HEK293 (cell line): ENCODE data around the gene ERCC5.
A peak's percentile ranks its signal among the peaks of the same experiment; 100 is the strongest.

Experiments
- FEZF1 ChIP-seq: fragments of 450-650 bp; formaldehyde crosslinking; IDR thresholded peaks from 2 replicates; pipeline ENCODE4 v1.5.1; 2016; ENCODE audit warnings: missing biosample characterization, missing genetic modification characterization
- MZF1 ChIP-seq: fragments of 450-650 bp; formaldehyde crosslinking; IDR thresholded peaks from 2 replicates; pipeline ENCODE4 v1.5.1; 2017; ENCODE audit warnings: missing biosample characterization, missing genetic modification characterization, borderline replicate concordance
- OSR2 ChIP-seq: fragments of 450-650 bp; formaldehyde crosslinking; IDR thresholded peaks from 2 replicates; pipeline ENCODE4 v1.5.1; 2016; ENCODE audit warnings: missing biosample characterization, missing genetic modification characterization
- SALL2 ChIP-seq: fragments of 450-650 bp; formaldehyde crosslinking; IDR thresholded peaks from 2 replicates; pipeline ENCODE4 v1.5.0; 2017; ENCODE audit warnings: missing biosample characterization, mild to moderate bottlenecking, missing genetic modification characterization, borderline replicate concordance
- SCRT2 ChIP-seq: fragments of 450-650 bp; formaldehyde crosslinking; IDR thresholded peaks from 2 replicates; pipeline ENCODE4 v1.5.1; 2016; ENCODE audit warnings: missing biosample characterization, missing genetic modification characterization
- ZEB2 ChIP-seq: fragments of 450-650 bp; formaldehyde crosslinking; IDR thresholded peaks from 2 replicates; pipeline ENCODE4 v1.5.1; 2016; ENCODE audit warnings: missing biosample characterization, missing genetic modification characterization
- ZFP69B ChIP-seq: fragments of 450-650 bp; formaldehyde crosslinking; IDR thresholded peaks from 2 replicates; pipeline ENCODE4 v1.5.1; 2016; ENCODE audit warnings: missing biosample characterization, missing genetic modification characterization
- ZNF121 ChIP-seq: fragments of 450-650 bp; formaldehyde crosslinking; IDR thresholded peaks from 2 replicates; pipeline ENCODE4 v1.5.1; 2016; ENCODE audit warnings: missing biosample characterization, missing genetic modification characterization
- ZNF133 ChIP-seq: fragments of 450-650 bp; formaldehyde crosslinking; IDR thresholded peaks from 2 replicates; pipeline ENCODE4 v1.5.1; 2016; ENCODE audit warnings: missing biosample characterization, missing genetic modification characterization
- ZNF140 ChIP-seq: fragments of 450-650 bp; formaldehyde crosslinking; IDR thresholded peaks from 2 replicates; pipeline ENCODE4 v1.5.1; 2016; ENCODE audit warnings: missing biosample characterization, missing genetic modification characterization
- ZNF155 ChIP-seq: fragments of 450-650 bp; formaldehyde crosslinking; IDR thresholded peaks from 2 replicates; pipeline ENCODE4 v1.5.1; 2016; ENCODE audit warnings: missing biosample characterization, missing genetic modification characterization
- ZNF2 ChIP-seq: fragments of 450-650 bp; formaldehyde crosslinking; IDR thresholded peaks from 2 replicates; pipeline ENCODE4 v1.5.1; 2016; ENCODE audit warnings: missing biosample characterization, missing genetic modification characterization
- ZNF214 ChIP-seq: fragments of 450-650 bp; formaldehyde crosslinking; IDR thresholded peaks from 2 replicates; pipeline ENCODE4 v1.5.1; 2017; ENCODE audit warnings: missing biosample characterization, mild to moderate bottlenecking, missing genetic modification characterization, borderline replicate concordance
- ZNF311 ChIP-seq: fragments of 450-650 bp; formaldehyde crosslinking; IDR thresholded peaks from 2 replicates; pipeline ENCODE4 v1.5.1; 2017; ENCODE audit warnings: missing biosample characterization, missing genetic modification characterization, borderline replicate concordance
- ZNF324 ChIP-seq: fragments of 450-650 bp; formaldehyde crosslinking; IDR thresholded peaks from 2 replicates; pipeline ENCODE4 v1.5.1; 2016; ENCODE audit warnings: missing biosample characterization, missing genetic modification characterization
- ZNF341 ChIP-seq: fragments of 450-650 bp; formaldehyde crosslinking; IDR thresholded peaks from 2 replicates; pipeline ENCODE4; 2016; ENCODE audit warnings: low read depth, missing biosample characterization, missing genetic modification characterization
- ZNF37A ChIP-seq: fragments of 450-650 bp; IDR thresholded peaks from 2 replicates; pipeline ENCODE4 v1.5.1; 2018; ENCODE audit warnings: missing biosample characterization, missing genetic modification characterization
- ZNF394 ChIP-seq: fragments of 450-650 bp; formaldehyde crosslinking; IDR thresholded peaks from 2 replicates; pipeline ENCODE4 v1.5.1; 2016; ENCODE audit warnings: missing biosample characterization, missing genetic modification characterization, mild to moderate bottlenecking, moderate library complexity, borderline replicate concordance
- ZNF416 ChIP-seq: fragments of 450-650 bp; formaldehyde crosslinking; IDR thresholded peaks from 2 replicates; pipeline ENCODE4 v1.5.1; 2016; ENCODE audit warnings: missing biosample characterization, missing genetic modification characterization
- ZNF433 ChIP-seq: fragments of 450-650 bp; formaldehyde crosslinking; IDR thresholded peaks from 2 replicates; pipeline ENCODE4 v1.5.1; 2016; ENCODE audit warnings: missing biosample characterization, missing genetic modification characterization, low read depth
- ZNF501 ChIP-seq: fragments of 450-650 bp; formaldehyde crosslinking; IDR thresholded peaks from 2 replicates; pipeline ENCODE4 v1.5.1; 2016; ENCODE audit warnings: missing biosample characterization, missing genetic modification characterization
- ZNF624 ChIP-seq: fragments of 450-650 bp; formaldehyde crosslinking; IDR thresholded peaks from 2 replicates; pipeline ENCODE4 v1.5.1; 2017; ENCODE audit warnings: missing biosample characterization, missing genetic modification characterization
- ZNF654 ChIP-seq: fragments of 450-650 bp; formaldehyde crosslinking; IDR thresholded peaks from 2 replicates; pipeline ENCODE4 v1.5.1; 2016; ENCODE audit warnings: low read depth, missing biosample characterization, missing genetic modification characterization
- ZNF677 ChIP-seq: fragments of 450-650 bp; IDR thresholded peaks from 2 replicates; pipeline ENCODE4 v1.5.0; 2018; ENCODE audit warnings: missing biosample characterization, mild to moderate bottlenecking, missing genetic modification characterization, moderate library complexity
- ZNF747 ChIP-seq: fragments of 450-650 bp; formaldehyde crosslinking; IDR thresholded peaks from 2 replicates; pipeline ENCODE4 v1.5.1; 2016; ENCODE audit warnings: missing biosample characterization, missing genetic modification characterization
- ZNF76 ChIP-seq: fragments of 450-650 bp; formaldehyde crosslinking; IDR thresholded peaks from 2 replicates; pipeline ENCODE4; 2016; ENCODE audit warnings: low read depth, missing biosample characterization, missing genetic modification characterization, borderline replicate concordance
- ZNF830 ChIP-seq: fragments of 450-650 bp; IDR thresholded peaks from 2 replicates; pipeline ENCODE4 v1.5.0; 2018; ENCODE audit warnings: missing biosample characterization, missing genetic modification characterization, low read depth, mild to moderate bottlenecking, moderate library complexity
- ZNF843 ChIP-seq: fragments of 450-650 bp; formaldehyde crosslinking; IDR thresholded peaks from 2 replicates; pipeline ENCODE4 v1.5.1; 2016; ENCODE audit warnings: missing biosample characterization, missing genetic modification characterization
- ZSCAN30 ChIP-seq: fragments of 450-650 bp; IDR thresholded peaks from 2 replicates; pipeline ENCODE4 v1.5.1; 2018; ENCODE audit warnings: missing biosample characterization, mild to moderate bottlenecking, missing genetic modification characterization, moderate library complexity
- TF ChIP-seq, protein P1 (sequence below): fragments of 450-650 bp; formaldehyde crosslinking; IDR thresholded peaks from 2 replicates; pipeline ENCODE4 v1.5.1; 2017; ENCODE audit warnings: missing biosample characterization, missing genetic modification characterization
- TF ChIP-seq, protein P2 (sequence below): fragments of 450-650 bp; formaldehyde crosslinking; conservative IDR thresholded peaks from 2 replicates; pipeline ENCODE4 v1.5.1; 2016; ENCODE audit warnings: low read depth, missing biosample characterization, missing genetic modification characterization
- TF ChIP-seq, protein P3 (sequence below): fragments of 450-650 bp; formaldehyde crosslinking; IDR thresholded peaks from 2 replicates; pipeline ENCODE4 v1.5.1; 2016; ENCODE audit warnings: missing biosample characterization, missing genetic modification characterization
- TF ChIP-seq, protein P4 (sequence below): fragments of 450-650 bp; IDR thresholded peaks from 2 replicates; pipeline ENCODE4 v1.5.1; 2018; ENCODE audit warnings: missing biosample characterization, missing genetic modification characterization

The ERCC5 gene

DNA sequence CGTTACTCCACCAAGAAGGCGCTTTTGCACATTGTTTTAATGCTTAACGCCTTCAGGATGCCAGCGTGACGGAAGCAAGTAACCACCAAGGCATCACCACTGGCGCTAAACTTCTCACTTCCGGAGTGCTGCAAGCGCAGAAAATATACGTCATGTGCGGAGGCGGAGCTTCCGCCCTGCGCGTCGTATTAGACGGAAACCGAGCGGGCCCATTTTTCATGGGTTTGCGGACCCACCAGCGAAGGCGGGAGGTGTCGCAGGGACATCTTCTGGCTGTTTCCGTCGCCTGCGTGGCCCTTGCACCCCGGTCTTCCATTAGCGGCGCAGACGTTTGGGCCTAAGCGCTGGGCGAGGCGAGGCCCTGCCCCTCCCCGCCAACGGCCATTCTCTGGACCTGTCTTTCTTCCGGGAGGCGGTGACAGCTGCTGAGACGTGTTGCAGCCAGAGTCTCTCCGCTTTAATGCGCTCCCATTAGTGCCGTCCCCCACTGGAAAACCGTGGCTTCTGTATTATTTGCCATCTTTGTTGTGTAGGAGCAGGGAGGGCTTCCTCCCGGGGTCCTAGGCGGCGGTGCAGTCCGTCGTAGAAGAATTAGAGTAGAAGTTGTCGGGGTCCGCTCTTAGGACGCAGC is at the start of gene ERCC5 (continued):
- TF ChIP-seq ZNF324 (tag by site-specific recombination) (peak; percentile 72; the same call in 1 of the 2 replicates), ZNF433 (tag by site-specific recombination) (no peak), ZNF311 (tag by site-specific recombination) (no peak), ZNF76 (tag by site-specific recombination) (peak; percentile 76; the same call in 1 of the 2 replicates), ZNF394 (tag by site-specific recombination) (peak; percentile 63; the same call in 1 of the 2 replicates), ZNF37A (tag by site-specific recombination) (no peak), ZNF341 (tag by site-specific recombination) (peak; percentile 100), ZNF416 (tag by site-specific recombination) (no peak), ZFP69B (peak; percentile 98), ZNF2 (tag by site-specific recombination) (peak; percentile 88), ZNF501 (tag by site-specific recombination) (peak; percentile 96; the same call in 1 of the 2 replicates), OSR2 (no peak; the same call in 1 of the 2 replicates), ZNF155 (tag by site-specific recombination) (no peak), ZNF214 (no peak), SALL2 (tag by site-specific recombination) (no peak), ZNF121 (tag by site-specific recombination) (peak; percentile 61; the same call in 1 of the 2 replicates), ZNF654 (tag by site-specific recombination) (peak; percentile 17; the same call in 1 of the 2 replicates), ZEB2 (tag by site-specific recombination) (peak; percentile 95), ZNF747 (no peak), ZNF140 (tag by site-specific recombination) (no peak), ZNF677 (tag by site-specific recombination) (no peak), FEZF1 (tag by site-specific recombination) (peak; percentile 35), ZSCAN30 (tag by site-specific recombination) (peak; percentile 84), ZNF624 (tag by site-specific recombination) (no peak), ZNF843 (0 out of 2 replicates have a peak, but pooled peaks have one; percentile 35), SCRT2 (tag by site-specific recombination) (peak; percentile 85), ZNF830 (no peak), MZF1 (tag by site-specific recombination) (no peak), ZNF133 (tag by site-specific recombination) (no peak)
- TF ChIP-seq, protein P1, sequence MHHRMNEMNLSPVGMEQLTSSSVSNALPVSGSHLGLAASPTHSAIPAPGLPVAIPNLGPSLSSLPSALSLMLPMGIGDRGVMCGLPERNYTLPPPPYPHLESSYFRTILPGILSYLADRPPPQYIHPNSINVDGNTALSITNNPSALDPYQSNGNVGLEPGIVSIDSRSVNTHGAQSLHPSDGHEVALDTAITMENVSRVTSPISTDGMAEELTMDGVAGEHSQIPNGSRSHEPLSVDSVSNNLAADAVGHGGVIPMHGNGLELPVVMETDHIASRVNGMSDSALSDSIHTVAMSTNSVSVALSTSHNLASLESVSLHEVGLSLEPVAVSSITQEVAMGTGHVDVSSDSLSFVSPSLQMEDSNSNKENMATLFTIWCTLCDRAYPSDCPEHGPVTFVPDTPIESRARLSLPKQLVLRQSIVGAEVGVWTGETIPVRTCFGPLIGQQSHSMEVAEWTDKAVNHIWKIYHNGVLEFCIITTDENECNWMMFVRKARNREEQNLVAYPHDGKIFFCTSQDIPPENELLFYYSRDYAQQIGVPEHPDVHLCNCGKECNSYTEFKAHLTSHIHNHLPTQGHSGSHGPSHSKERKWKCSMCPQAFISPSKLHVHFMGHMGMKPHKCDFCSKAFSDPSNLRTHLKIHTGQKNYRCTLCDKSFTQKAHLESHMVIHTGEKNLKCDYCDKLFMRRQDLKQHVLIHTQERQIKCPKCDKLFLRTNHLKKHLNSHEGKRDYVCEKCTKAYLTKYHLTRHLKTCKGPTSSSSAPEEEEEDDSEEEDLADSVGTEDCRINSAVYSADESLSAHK (tag by site-specific recombination), result 0 out of 2 replicates have a peak, but pooled peaks have one; percentile 17
- TF ChIP-seq, protein P2, sequence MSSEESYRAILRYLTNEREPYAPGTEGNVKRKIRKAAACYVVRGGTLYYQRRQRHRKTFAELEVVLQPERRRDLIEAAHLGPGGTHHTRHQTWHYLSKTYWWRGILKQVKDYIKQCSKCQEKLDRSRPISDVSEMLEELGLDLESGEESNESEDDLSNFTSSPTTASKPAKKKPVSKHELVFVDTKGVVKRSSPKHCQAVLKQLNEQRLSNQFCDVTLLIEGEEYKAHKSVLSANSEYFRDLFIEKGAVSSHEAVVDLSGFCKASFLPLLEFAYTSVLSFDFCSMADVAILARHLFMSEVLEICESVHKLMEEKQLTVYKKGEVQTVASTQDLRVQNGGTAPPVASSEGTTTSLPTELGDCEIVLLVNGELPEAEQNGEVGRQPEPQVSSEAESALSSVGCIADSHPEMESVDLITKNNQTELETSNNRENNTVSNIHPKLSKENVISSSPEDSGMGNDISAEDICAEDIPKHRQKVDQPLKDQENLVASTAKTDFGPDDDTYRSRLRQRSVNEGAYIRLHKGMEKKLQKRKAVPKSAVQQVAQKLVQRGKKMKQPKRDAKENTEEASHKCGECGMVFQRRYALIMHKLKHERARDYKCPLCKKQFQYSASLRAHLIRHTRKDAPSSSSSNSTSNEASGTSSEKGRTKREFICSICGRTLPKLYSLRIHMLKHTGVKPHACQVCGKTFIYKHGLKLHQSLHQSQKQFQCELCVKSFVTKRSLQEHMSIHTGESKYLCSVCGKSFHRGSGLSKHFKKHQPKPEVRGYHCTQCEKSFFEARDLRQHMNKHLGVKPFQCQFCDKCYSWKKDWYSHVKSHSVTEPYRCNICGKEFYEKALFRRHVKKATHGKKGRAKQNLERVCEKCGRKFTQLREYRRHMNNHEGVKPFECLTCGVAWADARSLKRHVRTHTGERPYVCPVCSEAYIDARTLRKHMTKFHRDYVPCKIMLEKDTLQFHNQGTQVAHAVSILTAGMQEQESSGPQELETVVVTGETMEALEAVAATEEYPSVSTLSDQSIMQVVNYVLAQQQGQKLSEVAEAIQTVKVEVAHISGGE (tag by site-specific recombination), result peak; percentile 93
- TF ChIP-seq, protein P3, sequence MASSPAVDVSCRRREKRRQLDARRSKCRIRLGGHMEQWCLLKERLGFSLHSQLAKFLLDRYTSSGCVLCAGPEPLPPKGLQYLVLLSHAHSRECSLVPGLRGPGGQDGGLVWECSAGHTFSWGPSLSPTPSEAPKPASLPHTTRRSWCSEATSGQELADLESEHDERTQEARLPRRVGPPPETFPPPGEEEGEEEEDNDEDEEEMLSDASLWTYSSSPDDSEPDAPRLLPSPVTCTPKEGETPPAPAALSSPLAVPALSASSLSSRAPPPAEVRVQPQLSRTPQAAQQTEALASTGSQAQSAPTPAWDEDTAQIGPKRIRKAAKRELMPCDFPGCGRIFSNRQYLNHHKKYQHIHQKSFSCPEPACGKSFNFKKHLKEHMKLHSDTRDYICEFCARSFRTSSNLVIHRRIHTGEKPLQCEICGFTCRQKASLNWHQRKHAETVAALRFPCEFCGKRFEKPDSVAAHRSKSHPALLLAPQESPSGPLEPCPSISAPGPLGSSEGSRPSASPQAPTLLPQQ (tag by site-specific recombination), result peak; percentile 98
- TF ChIP-seq, protein P4, sequence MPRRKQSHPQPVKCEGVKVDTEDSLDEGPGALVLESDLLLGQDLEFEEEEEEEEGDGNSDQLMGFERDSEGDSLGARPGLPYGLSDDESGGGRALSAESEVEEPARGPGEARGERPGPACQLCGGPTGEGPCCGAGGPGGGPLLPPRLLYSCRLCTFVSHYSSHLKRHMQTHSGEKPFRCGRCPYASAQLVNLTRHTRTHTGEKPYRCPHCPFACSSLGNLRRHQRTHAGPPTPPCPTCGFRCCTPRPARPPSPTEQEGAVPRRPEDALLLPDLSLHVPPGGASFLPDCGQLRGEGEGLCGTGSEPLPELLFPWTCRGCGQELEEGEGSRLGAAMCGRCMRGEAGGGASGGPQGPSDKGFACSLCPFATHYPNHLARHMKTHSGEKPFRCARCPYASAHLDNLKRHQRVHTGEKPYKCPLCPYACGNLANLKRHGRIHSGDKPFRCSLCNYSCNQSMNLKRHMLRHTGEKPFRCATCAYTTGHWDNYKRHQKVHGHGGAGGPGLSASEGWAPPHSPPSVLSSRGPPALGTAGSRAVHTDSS, result no peak
